Measurements from ENCODE around the gene SLC23A3.

GRCh38 chr2:219215871-219216534 is 46.2 kb upstream of the SLC23A3 start:
- TF ChIP-seq, protein P1, sequence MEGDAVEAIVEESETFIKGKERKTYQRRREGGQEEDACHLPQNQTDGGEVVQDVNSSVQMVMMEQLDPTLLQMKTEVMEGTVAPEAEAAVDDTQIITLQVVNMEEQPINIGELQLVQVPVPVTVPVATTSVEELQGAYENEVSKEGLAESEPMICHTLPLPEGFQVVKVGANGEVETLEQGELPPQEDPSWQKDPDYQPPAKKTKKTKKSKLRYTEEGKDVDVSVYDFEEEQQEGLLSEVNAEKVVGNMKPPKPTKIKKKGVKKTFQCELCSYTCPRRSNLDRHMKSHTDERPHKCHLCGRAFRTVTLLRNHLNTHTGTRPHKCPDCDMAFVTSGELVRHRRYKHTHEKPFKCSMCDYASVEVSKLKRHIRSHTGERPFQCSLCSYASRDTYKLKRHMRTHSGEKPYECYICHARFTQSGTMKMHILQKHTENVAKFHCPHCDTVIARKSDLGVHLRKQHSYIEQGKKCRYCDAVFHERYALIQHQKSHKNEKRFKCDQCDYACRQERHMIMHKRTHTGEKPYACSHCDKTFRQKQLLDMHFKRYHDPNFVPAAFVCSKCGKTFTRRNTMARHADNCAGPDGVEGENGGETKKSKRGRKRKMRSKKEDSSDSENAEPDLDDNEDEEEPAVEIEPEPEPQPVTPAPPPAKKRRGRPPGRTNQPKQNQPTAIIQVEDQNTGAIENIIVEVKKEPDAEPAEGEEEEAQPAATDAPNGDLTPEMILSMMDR (conservative IDR thresholded peaks at IDR 0.05): no peak
- TF ChIP-seq ZFX (IDR thresholded peaks at IDR 0.05): no peak

All from C4-2B (cell line).